Left ventricle myocardium superior (tissue), 1 donor: Measurements from ENCODE around the gene DLG2. TPM values are rescaled to one million over a fixed set of nuclear protein-coding genes. Genes with fewer than 3 reads are reported as not detected.
"Not testable (repeated sequence)": the region's sequence is repeated elsewhere in the genome, so short reads cannot be mapped to it uniquely, and the experiment has no call there.

Experiments used
- ATAC-seq: fragments of 200-7000 bp; cut with Tn5 transposase; one replicate; pipeline ENCODE4 v1.9.1; 2020; ENCODE audit warnings: mild to moderate bottlenecking, moderate library complexity
- DNase-seq: peaks from one replicate; pipeline ENCODE4 v3.0.0-alpha.2; 2020
- intact Hi-C: fragments of 100-400 bp; cut with micrococcal nuclease; formaldehyde crosslinking; loops from one replicate; pipeline ENCODE4 v1.11.0; 2022
- total RNA-seq: library from RNA; stranded (reverse); fragmentation: NEBNext Ultra II Directional; extraction: Animal tissue kit (Norgen Biotek cat#: 25700); gene quantifications from one replicate; pipeline ENCODE4 v1.2.1, GENCODE V29; 2021
- donor health status: DM: no; HTN: yes; CAD: no; lungs with severe emphysema.

The DLG2 gene
- total RNA-seq, 1 donor from 2014 or later = 5.7 TPM

DNA sequence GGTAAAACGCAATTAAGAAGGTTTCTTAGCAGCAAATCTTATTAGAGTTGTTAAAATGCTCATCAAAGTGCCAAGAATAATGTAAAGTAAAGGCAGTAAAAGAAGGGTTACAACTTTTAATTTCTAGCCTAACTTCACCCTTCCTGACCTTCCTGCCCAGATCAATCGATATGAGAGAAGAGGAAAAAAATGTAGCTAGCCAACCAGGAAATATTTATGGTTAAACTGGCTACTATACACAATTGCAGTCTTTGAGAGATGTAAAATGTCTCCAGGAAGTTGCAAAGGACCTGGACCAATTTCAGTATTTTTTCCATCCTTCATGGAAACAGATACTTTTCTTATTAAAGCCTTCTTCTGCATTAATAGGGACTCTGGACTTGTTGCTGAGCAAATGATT lies 2199.2 kb downstream of the DLG2 start:
- DNase-seq (no peak), ATAC-seq (no peak)
- intact Hi-C loops = no loop called here

DNA sequence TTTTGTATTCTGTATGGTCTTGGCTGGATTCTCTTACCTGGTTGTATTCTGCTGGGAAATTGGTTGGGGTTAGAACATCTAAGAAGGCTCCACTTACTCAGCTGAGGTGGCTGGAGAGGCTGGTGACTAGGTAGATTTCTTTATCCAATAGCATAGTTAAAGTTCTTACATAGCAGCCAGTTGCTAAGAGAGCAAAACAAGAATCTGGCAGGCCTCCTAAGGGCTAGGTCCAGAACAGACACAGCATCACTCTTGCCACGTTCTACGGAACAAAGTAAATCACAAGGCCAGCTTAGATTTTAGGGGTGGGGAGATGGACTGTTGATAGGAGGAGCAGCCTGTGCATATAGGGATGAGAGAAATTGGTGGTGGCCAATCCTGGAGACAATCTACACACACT lies 2199.6 kb downstream of the DLG2 start:
- DNase-seq = no peak
- intact Hi-C loops = no loop called here
- ATAC-seq = no peak

DNA sequence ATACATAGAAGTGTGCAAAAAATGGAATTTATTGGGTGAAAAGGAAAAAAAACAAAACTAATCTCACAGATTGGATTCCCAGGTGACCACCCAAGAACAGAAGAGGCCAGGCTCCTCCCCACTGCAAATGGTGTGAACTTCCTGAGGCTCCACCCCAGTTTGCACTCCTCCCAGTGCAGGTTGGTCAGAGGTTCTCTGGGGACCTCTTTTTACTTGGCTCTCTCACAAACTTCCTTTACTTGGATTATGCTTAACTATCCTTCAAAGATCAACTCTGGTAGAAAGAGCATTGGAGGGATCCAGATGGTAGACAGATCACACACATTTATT lies 2202.0 kb downstream of the DLG2 start:
- ATAC-seq = no peak
- no peak for DNase-seq
- intact Hi-C loops = no loop called here

DNA sequence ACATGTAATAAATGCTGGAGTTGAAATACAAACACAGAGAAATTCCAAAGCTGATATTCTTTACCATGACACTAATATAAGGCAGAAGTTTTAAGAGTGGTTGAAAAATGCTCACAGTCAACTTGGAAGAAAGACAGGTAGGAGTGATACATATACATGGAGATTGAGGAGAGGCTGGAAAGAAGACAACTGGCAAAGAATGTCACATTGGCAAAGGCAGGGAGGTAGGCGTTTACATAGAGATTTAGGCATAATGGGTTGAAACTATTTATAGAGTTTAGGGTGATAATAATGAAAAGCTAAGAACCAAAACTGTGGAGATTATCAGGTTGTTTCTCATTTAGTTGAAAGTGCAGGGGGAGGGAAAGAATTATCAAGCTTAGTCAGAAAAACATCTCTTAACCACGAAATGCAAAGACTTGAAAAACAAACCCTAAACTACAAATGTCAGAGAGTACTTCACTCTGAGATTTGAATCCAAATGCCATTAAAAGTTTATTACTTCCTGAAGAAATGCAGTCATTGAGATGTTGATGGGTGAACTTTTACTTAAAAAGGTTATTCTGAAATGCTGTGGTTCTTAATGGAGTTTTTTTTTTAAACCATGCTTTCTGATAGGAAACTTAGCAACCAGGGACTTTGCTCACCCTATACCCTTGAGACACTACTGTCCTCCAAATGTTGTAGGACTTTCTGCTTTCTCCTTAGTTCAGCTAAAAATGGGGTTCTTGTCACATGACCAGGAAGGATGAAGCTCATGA lies 2202.6 kb downstream of the DLG2 start:
- ATAC-seq (no peak), DNase-seq (no peak)
- intact Hi-C loops = no loop called here

DNA sequence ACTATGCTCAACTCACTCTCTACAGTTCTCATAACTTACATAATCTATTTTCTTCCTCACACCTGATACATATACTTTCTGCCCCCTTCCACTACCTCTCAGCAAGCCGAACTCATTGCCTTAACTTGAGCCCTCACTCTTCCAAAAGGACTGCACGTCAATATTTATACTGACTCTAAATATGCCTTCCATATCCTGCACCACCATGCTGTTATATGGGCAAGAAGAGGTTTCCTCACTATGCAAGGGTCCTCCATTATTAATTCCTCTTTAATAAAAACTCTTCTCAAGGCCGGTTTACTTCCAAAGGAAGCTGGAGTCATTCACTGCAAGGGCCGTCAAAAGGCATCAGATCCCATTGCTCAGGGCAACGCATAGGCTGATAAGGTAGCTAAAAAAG lies 2204.5 kb downstream of the DLG2 start:
- intact Hi-C loops, DNase-seq, ATAC-seq: not testable (repeated sequence)

DNA sequence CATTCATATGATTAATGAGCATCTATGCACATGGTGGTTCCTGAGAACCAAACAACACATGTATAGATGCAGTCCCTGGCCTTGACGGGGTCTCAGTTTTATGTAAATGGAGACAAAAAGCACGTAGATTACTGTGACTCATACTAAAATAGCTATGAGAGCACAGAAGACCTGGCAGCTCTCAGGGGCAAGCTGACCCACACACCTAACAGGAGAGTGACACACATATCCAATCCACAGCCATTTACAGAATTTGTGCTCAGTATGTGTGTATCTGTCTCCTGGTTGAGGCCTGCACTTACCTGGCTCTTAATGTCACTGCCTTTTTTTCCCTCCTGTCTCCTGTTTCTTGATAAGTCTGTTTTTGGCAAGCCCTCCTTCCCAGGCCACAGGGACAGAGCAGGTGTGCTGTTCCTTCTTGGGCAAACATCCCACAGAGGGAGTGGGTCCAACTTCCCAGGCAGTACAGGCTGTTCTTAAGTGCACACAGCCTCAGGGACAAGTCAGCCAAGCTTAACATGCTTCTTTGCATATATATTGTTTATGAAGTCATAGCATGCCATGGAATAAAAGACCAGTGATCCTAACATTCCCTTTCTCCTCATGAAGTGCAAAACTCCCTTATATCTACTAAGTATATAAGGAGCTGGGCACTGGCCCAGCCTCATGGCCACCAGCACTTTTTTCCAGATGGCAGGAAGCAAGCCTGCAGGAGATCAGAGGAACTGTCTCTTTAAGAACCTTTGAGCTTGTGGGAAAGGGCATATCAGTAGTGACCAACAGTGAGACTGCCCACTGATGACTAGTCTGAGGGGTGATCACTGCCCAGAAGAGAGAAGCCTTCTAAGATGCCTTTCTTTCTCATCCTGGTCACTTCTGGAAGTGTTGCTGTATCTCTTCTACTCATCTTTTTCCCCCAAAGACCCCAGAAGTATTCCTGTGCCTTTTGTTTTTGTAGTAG lies 2216.3 kb downstream of the DLG2 start:
- intact Hi-C loops = no loop called here
- DNase-seq (no peak), ATAC-seq (peak; percentile 83)

DNA sequence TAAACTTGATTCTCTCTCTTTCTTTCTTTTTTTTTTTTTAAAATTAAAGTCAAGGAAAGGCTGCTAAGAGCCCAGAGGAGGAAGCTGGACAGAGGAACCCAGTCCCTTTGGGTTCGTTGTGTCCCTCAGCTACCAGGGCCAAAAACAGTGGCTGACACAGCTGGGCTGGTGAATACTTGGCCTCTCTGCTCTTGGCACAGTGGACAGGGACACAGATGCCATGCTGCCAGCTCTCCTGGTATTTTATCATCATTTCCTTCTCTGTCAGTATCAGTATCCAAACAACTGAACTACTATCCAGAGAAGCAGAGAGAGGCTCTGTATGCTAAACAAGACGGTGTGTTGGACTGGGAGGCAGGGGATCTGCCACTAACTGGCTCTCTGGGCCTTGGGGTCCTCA lies 2217.3 kb downstream of the DLG2 start:
- DNase-seq (peak; percentile 41), ATAC-seq (peak; percentile 96)
- intact Hi-C loops = no loop called here

DNA sequence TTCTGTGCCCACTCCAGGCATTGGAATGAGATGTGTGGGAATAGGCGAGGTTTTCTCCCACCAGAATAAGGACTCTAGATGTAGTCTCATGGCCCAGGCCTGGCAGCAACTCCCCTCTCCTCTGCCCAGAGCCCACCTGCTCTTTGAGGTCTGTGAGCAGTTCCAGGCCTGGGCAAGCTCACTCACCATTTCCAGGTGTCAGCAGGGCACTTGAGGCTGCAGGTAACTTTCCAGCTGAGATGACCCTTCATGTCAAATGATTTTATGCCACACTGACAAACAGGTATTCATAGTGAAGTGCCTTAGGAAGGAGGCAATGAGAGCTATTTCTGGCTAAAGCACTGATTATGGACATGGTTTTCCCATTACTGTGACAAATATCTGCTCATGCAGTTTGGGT lies 2217.7 kb downstream of the DLG2 start:
- DNase-seq (no peak), ATAC-seq (peak; percentile 22)
- intact Hi-C loops = no loop called here

DNA sequence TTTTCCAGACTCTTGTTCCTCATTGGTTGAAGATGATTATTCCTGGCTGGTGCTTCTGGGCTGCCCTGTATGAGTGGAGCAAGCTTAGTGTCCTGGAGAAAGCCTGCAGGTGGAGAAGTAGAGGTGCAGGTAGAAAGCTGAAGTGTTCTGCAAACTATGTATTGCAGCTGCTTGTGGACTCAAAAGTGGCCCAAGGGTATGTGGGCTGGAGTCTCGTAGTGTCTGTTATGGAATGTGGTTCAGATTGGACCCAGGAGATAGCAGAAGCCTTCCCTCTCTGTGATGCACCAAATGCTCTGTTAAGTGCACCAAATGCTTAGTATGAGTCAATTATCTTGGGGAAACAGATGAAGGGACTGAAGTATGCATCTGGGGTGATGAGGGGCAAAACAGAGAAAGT lies 2218.2 kb downstream of the DLG2 start:
- intact Hi-C loops = no loop called here
- DNase-seq (no peak), ATAC-seq (no peak)

Other genes with a start within 250 kb of the DLG2 start
- gene TMEM126B, start 1.2 kb upstream of the DLG2 start, total RNA-seq = 68.0 TPM
- 77.4 TPM for gene TMEM126A, start 20.6 kb upstream of the DLG2 start, total RNA-seq
- gene CREBZF, start 37.8 kb upstream of the DLG2 start, total RNA-seq = 12.9 TPM
- gene CCDC89, start 58.9 kb upstream of the DLG2 start, total RNA-seq = 0.30 TPM
- 2.8 TPM for gene SYTL2, start 183.8 kb upstream of the DLG2 start, total RNA-seq
- not detected for gene CCDC83, start 228.0 kb upstream of the DLG2 start, total RNA-seq